CD4-positive, alpha-beta T cell (primary cell): ENCODE measurements around the gene NCKAP1. TPM values are rescaled to one million over a fixed set of nuclear protein-coding genes. Genes with fewer than 3 reads are reported as not detected.
"Not testable (repeated sequence)": the region's sequence is repeated elsewhere in the genome, so short reads cannot be mapped to it uniquely, and the experiment has no call there.

ENCODE experiments used
- ATAC-seq: fragments of 200-7000 bp; cut with Tn5 transposase; one replicate; pipeline ENCODE4 v1.10.0; 2022; ENCODE audit warnings: mild to moderate bottlenecking; ENCODE audit not compliant: poor library complexity
- CTCF ChIA-PET: fragments of 350-600 bp; sonication (Branson Sonifier 250); formaldehyde crosslinking; loops from one replicate; lab custom pipeline; 2021; ENCODE audit warnings: antibody characterized with exemption, inconsistent platforms; lab: Charles Lee
- POLR2A ChIA-PET: fragments of 350-600 bp; sonication (Branson Sonifier 250); formaldehyde crosslinking; loops from one replicate; lab custom pipeline; 2021; ENCODE audit warnings: antibody characterized with exemption, inconsistent platforms; lab: Charles Lee
- DNase-seq, 14 experiments: peaks; one replicate each; pipeline ENCODE4 v3.0.0-alpha.2; 2013 to 2020; ENCODE audit warnings: mixed read lengths in 2 of 14
- H3K27ac ChIP-seq, 2 donors: one replicate each; pipeline versions ENCODE4 v1.5.1 to v1.7.0; 2013; ENCODE audit warnings: low read length in 2 of 2, low read depth in 1 of 2, mild to moderate bottlenecking in 1 of 2
- H3K27me3 ChIP-seq, 2 experiments: 1 replicate in 1 of 2; 2 replicates in 1 of 2; pipeline versions ENCODE4 v1.6.1 to v1.7.0; 2013; ENCODE audit warnings: low read length in 2 of 2, control low read depth in 1 of 2, mild to moderate bottlenecking in 1 of 2, moderate library complexity in 1 of 2; ENCODE audit not compliant: insufficient read depth in 2 of 2, control insufficient read depth in 1 of 2
- H3K36me3 ChIP-seq: one replicate; pipeline ENCODE4 v1.6.1; 2013; ENCODE audit warnings: low read length, control low read depth; ENCODE audit not compliant: insufficient read depth
- H3K4me1 ChIP-seq: one replicate; pipeline ENCODE4 v1.6.1; 2013; ENCODE audit warnings: low read length, control low read depth; ENCODE audit not compliant: insufficient read depth
- H3K4me3 ChIP-seq: one replicate; pipeline ENCODE4 v1.5.1; 2013; ENCODE audit warnings: mild to moderate bottlenecking, low read length, moderate library complexity
- H3K9me3 ChIP-seq, 2 experiments: 1 replicate in 1 of 2; 2 replicates in 1 of 2; pipeline versions ENCODE4 v1.6.1 to v1.7.0; 2013; ENCODE audit warnings: low read length in 2 of 2, mild to moderate bottlenecking in 2 of 2, control low read depth in 1 of 2, moderate library complexity in 1 of 2; ENCODE audit not compliant: control insufficient read depth in 1 of 2, insufficient read depth in 1 of 2
- H3K27ac Mint-ChIP-seq: one replicate; pipeline ENCODE4 v1.8.0; 2020; ENCODE audit warnings: mixed read lengths
- H3K27me3 Mint-ChIP-seq: one replicate; pipeline ENCODE4 v1.8.0; 2021; ENCODE audit warnings: mixed read lengths
- H3K36me3 Mint-ChIP-seq: one replicate; pipeline ENCODE4 v1.8.0; 2021; ENCODE audit warnings: low read depth, mixed read lengths
- H3K4me1 Mint-ChIP-seq: one replicate; pipeline ENCODE4 v1.8.0; 2021; ENCODE audit warnings: low read depth, mixed read lengths
- H3K4me3 Mint-ChIP-seq: one replicate; pipeline ENCODE4 v1.8.0; 2020; ENCODE audit warnings: mild to moderate bottlenecking, mixed read lengths
- H3K9me3 Mint-ChIP-seq: one replicate; pipeline ENCODE4 v1.8.0; 2020; ENCODE audit warnings: mixed read lengths
- CTCF ChIP-seq: fragments of 200-600 bp; IDR thresholded peaks from one replicate; pipeline ENCODE4 v1.8.0; 2022; ENCODE audit warnings: antibody characterized with exemption, mild to moderate bottlenecking
- intact Hi-C, 2 experiments: fragments of 100-400 bp; cut with DNase I in 1 of 2; cut with micrococcal nuclease in 1 of 2; formaldehyde crosslinking; loops; one replicate each; pipeline versions ENCODE4 v1.15.1 to v1.9.0; 2023 to 2025; cut with DNase I, micrococcal nuclease
- total RNA-seq, 174 experiments: library from RNA in 2 of 174; stranded (reverse) in 2 of 174; gene quantifications; one replicate each; pipeline ENCODE4 v1.2.3 and lab custom pipeline; 2021 to 2026

Gene NCKAP1
- total RNA-seq, 2 experiments from 2014 or later: 2.4 to 2.5 TPM

GRCh38 chr2:182970486-182970885 is 67.8 kb downstream of the NCKAP1 start:
- no peak overlapping the region for H3K27ac ChIP-seq
- H3K9me3 Mint-ChIP-seq: no peaks in the 10 kb centered on the region

GRCh38 chr2:182968493-182968892 is 69.8 kb downstream of the NCKAP1 start:
- H3K27me3 Mint-ChIP-seq: no peaks in the 10 kb centered on the region
- H3K4me3 Mint-ChIP-seq: no peak overlapping the region
- TF ChIP-seq CTCF: no peak
- ATAC-seq (no peak), DNase-seq (no peak)
- ChIA-PET CTCF (no interaction called here), POLR2A (no interaction called here)
- no peak overlapping the region for H3K27ac Mint-ChIP-seq
- Histone ChIP-seq H3K9me3 (no peaks in the 10 kb centered on the region), H3K27ac (no peak overlapping the region), H3K36me3 (no peaks in the 10 kb centered on the region), H3K4me1 (no peaks in the 10 kb centered on the region), H3K27me3 (no peaks in the 10 kb centered on the region), H3K4me3 (no peak overlapping the region)
- no peaks in the 10 kb centered on the region for H3K4me1 Mint-ChIP-seq
- no peaks in the 10 kb centered on the region for H3K9me3 Mint-ChIP-seq
- intact Hi-C loops: no loop called here
- peaks cover 15% of the 10 kb centered on the region for H3K36me3 Mint-ChIP-seq

More at GRCh38 chr2:182970486-182970885, 67.8 kb downstream of the NCKAP1 start:
- ATAC-seq (no peak), DNase-seq (no peak)
- H3K4me3 Mint-ChIP-seq: no peak overlapping the region
- H3K4me1 Mint-ChIP-seq: no peaks in the 10 kb centered on the region
- ChIA-PET POLR2A (no interaction called here), CTCF (no interaction called here)
- Histone ChIP-seq H3K36me3 (no peaks in the 10 kb centered on the region), H3K4me1 (no peaks in the 10 kb centered on the region), H3K4me3 (no peak overlapping the region), H3K9me3 (no peaks in the 10 kb centered on the region), H3K27me3 (no peaks in the 10 kb centered on the region)
- intact Hi-C loops: loop anchor here in 1 of 2 experiments (10.0 kb wide), 1 partner anchor 186 kb away; no protein-coding TSS in a partner anchor
- H3K36me3 Mint-ChIP-seq: peaks cover 15% of the 10 kb centered on the region
- H3K27ac Mint-ChIP-seq: no peak overlapping the region
- H3K27me3 Mint-ChIP-seq: no peaks in the 10 kb centered on the region
- TF ChIP-seq CTCF: no peak

- H3K27me3 ChIP-seq, H3K27ac ChIP-seq, DNase-seq, H3K4me1 Mint-ChIP-seq, intact Hi-C loops, H3K4me1 ChIP-seq, POLR2A ChIA-PET, H3K4me3 ChIP-seq, H3K27ac Mint-ChIP-seq, ATAC-seq, H3K4me3 Mint-ChIP-seq, CTCF ChIA-PET, H3K9me3 ChIP-seq, H3K27me3 Mint-ChIP-seq, H3K36me3 ChIP-seq, H3K9me3 Mint-ChIP-seq: not testable (repeated sequence)
- H3K36me3 Mint-ChIP-seq: peaks cover 17% of the 10 kb centered on the region
These were observed 71.9 kb downstream of the NCKAP1 start for GRCh38 chr2:182966356-182966755.

- CTCF ChIA-PET: interaction anchor here (0.6 kb wide), 1 partner anchor 1272 kb away, joined by 3 read pairs; no protein-coding TSS in a partner anchor
- Histone ChIP-seq H3K9me3 (no peaks in the 10 kb centered on the region), H3K4me1 (no peaks in the 10 kb centered on the region), H3K4me3 (no peak overlapping the region), H3K36me3 (no peaks in the 10 kb centered on the region), H3K27ac (no peak overlapping the region), H3K27me3 (no peaks in the 10 kb centered on the region)
- Mint-ChIP-seq H3K9me3 (no peaks in the 10 kb centered on the region), H3K36me3 (peaks cover 18% of the 10 kb centered on the region), H3K4me3 (no peak overlapping the region), H3K4me1 (no peaks in the 10 kb centered on the region), H3K27ac (no peak overlapping the region), H3K27me3 (no peaks in the 10 kb centered on the region)
- POLR2A ChIA-PET: no interaction called here
- no peak for TF ChIP-seq CTCF
- intact Hi-C loops: no loop called here
- ATAC-seq (no peak), DNase-seq (no peak)
These were observed 75.6 kb downstream of the NCKAP1 start for GRCh38 chr2:182962641-182963040.

- H3K9me3 ChIP-seq, H3K27me3 ChIP-seq, H3K4me3 ChIP-seq, H3K27me3 Mint-ChIP-seq, H3K27ac ChIP-seq, H3K4me1 ChIP-seq, H3K36me3 ChIP-seq, intact Hi-C loops, DNase-seq, ATAC-seq, H3K4me3 Mint-ChIP-seq, H3K9me3 Mint-ChIP-seq, H3K27ac Mint-ChIP-seq, POLR2A ChIA-PET, CTCF ChIA-PET, H3K4me1 Mint-ChIP-seq: not testable (repeated sequence)
- peaks cover 21% of the 10 kb centered on the region for H3K36me3 Mint-ChIP-seq
These were observed 77.4 kb downstream of the NCKAP1 start for GRCh38 chr2:182960869-182961268.
